ENCODE measurements around the gene FGF1. TPM values are rescaled to one million over a fixed set of nuclear protein-coding genes. Genes with fewer than 3 reads are reported as not detected.

Gene FGF1
- total RNA-seq, 4 donors from 2014 or later: 0.51 to 5.7 (median 1.7) TPM; not detected in 1

- H3K27me3 ChIP-seq: no peaks in the 10 kb centered on the region
- no peaks in the 10 kb centered on the region for H3K9me3 ChIP-seq
- intact Hi-C loops (cut with DNase I; ENCODE audit: low total_unique reads): no loop called here
- H3K4me1 ChIP-seq: no peaks in the 10 kb centered on the region
- TF ChIP-seq POLR2A (IDR thresholded peaks at IDR 0.05) (no peak), CTCF (IDR thresholded peaks at IDR 0.05) (no peak)
- no peak overlapping the region for H3K27ac ChIP-seq
- H3K4me3 ChIP-seq: no peak overlapping the region
- DNase-seq: no peak
- H3K36me3 ChIP-seq: no peaks in the 10 kb centered on the region
These were observed 2.5 kb upstream of the FGF1 start for GRCh38 chr5:142688281-142688989.

GRCh38 chr5:142686968-142687367, 1.1 kb upstream of the FGF1 start:
- no peaks in the 10 kb centered on the region for H3K9me3 ChIP-seq
- H3K27ac ChIP-seq: no peak overlapping the region
- intact Hi-C loops (cut with DNase I; ENCODE audit: low total_unique reads): no loop called here
- no peaks in the 10 kb centered on the region for H3K36me3 ChIP-seq
- no peak for DNase-seq
- no peaks in the 10 kb centered on the region for H3K4me1 ChIP-seq
- no peaks in the 10 kb centered on the region for H3K27me3 ChIP-seq
- TF ChIP-seq CTCF (IDR thresholded peaks at IDR 0.05) (no peak), POLR2A (IDR thresholded peaks at IDR 0.05) (no peak)
- no peak overlapping the region for H3K4me3 ChIP-seq

GRCh38 chr5:142686210-142686734, 382 bp upstream of the FGF1 start:
- no peak for TF ChIP-seq POLR2A (IDR thresholded peaks at IDR 0.05)
- no peak for TF ChIP-seq CTCF (IDR thresholded peaks at IDR 0.05)
- Histone ChIP-seq H3K27ac (no peak overlapping the region), H3K36me3 (no peaks in the 10 kb centered on the region), H3K4me1 (no peaks in the 10 kb centered on the region), H3K27me3 (no peaks in the 10 kb centered on the region), H3K9me3 (no peaks in the 10 kb centered on the region), H3K4me3 (no peak overlapping the region)
- intact Hi-C loops (cut with DNase I; ENCODE audit: low total_unique reads): no loop called here
- DNase-seq: peak in 1 of 2 donors; percentile 32

GRCh38 chr5:142684508-142685041, 1.3 kb downstream of the FGF1 start:
- no peaks in the 10 kb centered on the region for H3K4me1 ChIP-seq
- intact Hi-C loops (cut with DNase I; ENCODE audit: low total_unique reads): no loop called here
- no peak for TF ChIP-seq POLR2A (IDR thresholded peaks at IDR 0.05)
- TF ChIP-seq CTCF (IDR thresholded peaks at IDR 0.05): no peak
- H3K27me3 ChIP-seq: no peaks in the 10 kb centered on the region
- DNase-seq: no peak
- no peak overlapping the region for H3K4me3 ChIP-seq
- peak overlapping the region; percentile 48 to 68 for H3K27ac ChIP-seq
- H3K36me3 ChIP-seq: no peaks in the 10 kb centered on the region
- no peaks in the 10 kb centered on the region for H3K9me3 ChIP-seq

GRCh38 chr5:142683881-142684505, 1.9 kb downstream of the FGF1 start:
- intact Hi-C loops (cut with DNase I; ENCODE audit: low total_unique reads): no loop called here
- peak overlapping the region; percentile 48 to 68 for H3K27ac ChIP-seq
- no peaks in the 10 kb centered on the region for H3K27me3 ChIP-seq

More at GRCh38 chr5:142683881-142684505, 1.9 kb downstream of the FGF1 start:
- no peaks in the 10 kb centered on the region for H3K4me1 ChIP-seq
- DNase-seq: no peak
- no peaks in the 10 kb centered on the region for H3K9me3 ChIP-seq
- TF ChIP-seq POLR2A (IDR thresholded peaks at IDR 0.05) (no peak), CTCF (IDR thresholded peaks at IDR 0.05) (no peak)
- H3K4me3 ChIP-seq: no peak overlapping the region
- H3K36me3 ChIP-seq: no peaks in the 10 kb centered on the region

Measured in uterus (tissue), 4 donors.